ENCODE data around the gene ESRP2.

ESRP2 gene

DNA sequence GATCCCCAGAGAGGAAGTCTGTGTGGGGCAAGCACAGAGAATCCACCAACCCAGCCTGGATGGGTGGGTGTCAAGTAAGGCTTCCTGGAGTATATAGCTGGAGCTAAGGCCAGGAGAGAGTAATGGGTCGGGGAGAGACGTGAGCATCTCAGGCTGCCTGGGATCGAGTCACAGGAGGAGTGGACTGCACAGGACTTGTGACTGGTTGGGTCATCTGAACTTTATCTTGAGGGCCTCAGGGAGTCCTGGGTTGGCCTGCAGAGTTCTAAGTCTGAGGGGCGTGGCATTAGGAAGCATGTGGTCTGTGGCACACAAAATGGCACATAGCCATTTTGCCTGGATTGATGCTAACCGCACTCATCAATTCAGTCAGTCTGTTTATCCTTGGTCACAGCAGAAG, 10.7 kb upstream of the ESRP2 start:
- DNase-seq, result no peak
- Histone ChIP-seq H3K27ac (no peak overlapping the region), H3K4me3 (ENCODE audit: low read depth, low read length) (no peak overlapping the region), H3K27me3 (replicated peaks) (no peaks in the 10 kb centered on the region), H3K36me3 (replicated peaks) (peaks cover 5% of the 10 kb centered on the region)
- TF ChIP-seq, protein P1, sequence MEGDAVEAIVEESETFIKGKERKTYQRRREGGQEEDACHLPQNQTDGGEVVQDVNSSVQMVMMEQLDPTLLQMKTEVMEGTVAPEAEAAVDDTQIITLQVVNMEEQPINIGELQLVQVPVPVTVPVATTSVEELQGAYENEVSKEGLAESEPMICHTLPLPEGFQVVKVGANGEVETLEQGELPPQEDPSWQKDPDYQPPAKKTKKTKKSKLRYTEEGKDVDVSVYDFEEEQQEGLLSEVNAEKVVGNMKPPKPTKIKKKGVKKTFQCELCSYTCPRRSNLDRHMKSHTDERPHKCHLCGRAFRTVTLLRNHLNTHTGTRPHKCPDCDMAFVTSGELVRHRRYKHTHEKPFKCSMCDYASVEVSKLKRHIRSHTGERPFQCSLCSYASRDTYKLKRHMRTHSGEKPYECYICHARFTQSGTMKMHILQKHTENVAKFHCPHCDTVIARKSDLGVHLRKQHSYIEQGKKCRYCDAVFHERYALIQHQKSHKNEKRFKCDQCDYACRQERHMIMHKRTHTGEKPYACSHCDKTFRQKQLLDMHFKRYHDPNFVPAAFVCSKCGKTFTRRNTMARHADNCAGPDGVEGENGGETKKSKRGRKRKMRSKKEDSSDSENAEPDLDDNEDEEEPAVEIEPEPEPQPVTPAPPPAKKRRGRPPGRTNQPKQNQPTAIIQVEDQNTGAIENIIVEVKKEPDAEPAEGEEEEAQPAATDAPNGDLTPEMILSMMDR (IDR thresholded peaks at IDR 0.05; ENCODE audit: low read depth, low read length, missing control alignments), result no peak
- in situ Hi-C loops (cut with HindIII; ENCODE audit: low pct_ligation_motif_present, low sequenced_read_pairs), result no loop called here

DNA sequence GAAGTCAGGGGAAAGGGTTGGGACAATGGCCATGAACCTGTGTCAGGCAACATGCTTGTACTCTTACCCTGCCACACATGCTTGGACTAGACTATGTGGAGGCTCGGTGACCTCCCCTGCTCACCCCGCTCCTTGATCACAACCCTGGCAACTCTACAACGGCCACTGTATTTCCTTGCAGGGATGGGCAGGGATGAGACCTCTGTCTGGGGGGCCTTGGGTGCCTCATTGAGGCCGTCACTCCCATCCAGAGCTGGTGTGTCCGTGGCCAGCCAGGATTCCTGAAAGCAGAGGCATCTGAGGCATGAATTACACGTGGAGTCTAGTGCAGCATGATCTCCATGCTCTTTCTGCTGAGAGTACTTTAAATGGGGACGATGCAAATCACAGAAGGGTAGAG, 10.2 kb upstream of the ESRP2 start:
- peak overlapping the region; percentile 97 for H3K4me3 ChIP-seq (ENCODE audit: low read depth, low read length)
- TF ChIP-seq, protein P1 (IDR thresholded peaks at IDR 0.05; ENCODE audit: low read depth, low read length, missing control alignments), result no peak
- no peak overlapping the region for H3K27ac ChIP-seq
- DNase-seq, result no peak
- in situ Hi-C loops (cut with HindIII; ENCODE audit: low pct_ligation_motif_present, low sequenced_read_pairs), result no loop called here
- H3K36me3 ChIP-seq (replicated peaks), result peaks cover 5% of the 10 kb centered on the region
- H3K27me3 ChIP-seq (replicated peaks), result no peaks in the 10 kb centered on the region

DNA sequence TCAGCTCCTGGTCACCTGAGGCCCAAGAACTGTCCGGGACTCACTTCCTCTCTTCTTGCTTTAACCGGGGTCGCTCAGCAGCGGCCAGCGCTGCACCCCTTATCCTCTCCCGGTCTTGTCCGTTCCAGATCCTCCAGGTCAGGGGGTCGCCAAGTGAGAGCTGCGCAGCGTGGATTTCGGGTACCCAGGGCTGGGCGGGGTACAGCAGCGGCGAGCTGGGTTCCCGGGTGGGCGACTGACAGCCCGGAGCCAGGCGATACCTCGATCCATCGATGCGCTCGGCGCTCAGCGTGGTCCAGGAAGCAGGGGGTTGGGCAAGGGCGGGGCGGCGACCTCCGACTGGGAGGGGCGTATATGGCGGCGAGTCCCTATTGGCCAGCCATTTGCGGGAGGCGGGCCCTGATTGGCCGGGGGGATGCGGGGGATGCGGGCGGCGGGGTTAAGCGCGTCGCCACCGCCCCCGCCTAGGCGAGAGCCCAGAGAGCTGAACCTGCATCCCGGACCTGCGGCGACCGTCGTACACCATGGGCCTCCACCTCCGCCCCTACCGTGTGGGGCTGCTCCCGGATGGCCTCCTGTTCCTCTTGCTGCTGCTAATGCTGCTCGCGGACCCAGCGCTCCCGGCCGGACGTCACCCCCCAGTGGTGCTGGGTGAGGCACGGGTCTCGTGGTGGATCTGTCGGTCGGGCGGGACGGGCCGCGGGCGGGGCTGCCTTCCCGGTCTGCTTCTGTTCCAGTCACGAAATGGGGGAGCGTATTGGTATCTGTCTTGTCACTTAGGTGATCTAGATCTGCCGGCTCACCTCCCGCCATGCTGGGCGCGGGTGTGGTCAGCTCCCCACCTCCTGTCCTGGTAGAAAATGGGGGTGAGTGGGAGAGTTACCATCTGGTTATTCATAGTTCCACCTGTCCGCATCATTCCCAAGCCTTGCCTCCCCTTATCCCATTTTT, 9.3 kb upstream of the ESRP2 start, which contains the start of gene PLA2G15:
Gene PLA2G15 (plus strand): TSS at position 471 of the 951 bp plus-strand sequence. CDS start 54 bp downstream, at position 525.
- in situ Hi-C loops (cut with HindIII; ENCODE audit: low pct_ligation_motif_present, low sequenced_read_pairs), result no loop called here
- TF ChIP-seq, protein P1 (IDR thresholded peaks at IDR 0.05; ENCODE audit: low read depth, low read length, missing control alignments), result no peak

DNA sequence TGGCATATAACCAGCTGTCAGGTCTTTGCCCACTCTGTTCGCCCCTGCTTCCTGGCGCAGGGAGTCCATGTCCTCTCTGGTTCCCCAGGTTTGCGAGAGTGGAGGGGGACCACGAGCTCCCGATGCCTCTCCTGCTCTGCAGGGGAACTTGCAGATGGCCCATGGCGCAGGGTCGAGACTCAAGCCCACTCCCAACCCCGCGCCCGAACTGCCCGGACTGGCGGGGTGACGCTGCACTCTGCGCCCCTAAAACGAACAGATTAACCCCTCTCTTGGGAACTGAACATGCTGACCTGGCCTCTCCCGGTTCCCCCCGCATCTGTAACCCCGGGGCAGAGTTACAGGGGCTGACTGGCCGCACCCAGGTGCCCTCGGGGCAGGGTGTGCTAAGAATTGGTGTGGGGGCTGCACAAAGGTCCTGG, 8.6 kb upstream of the ESRP2 start:
- peak overlapping the region; percentile 97 for H3K4me3 ChIP-seq (ENCODE audit: low read depth, low read length)
- no peaks in the 10 kb centered on the region for H3K36me3 ChIP-seq (replicated peaks)
- in situ Hi-C loops (cut with HindIII; ENCODE audit: low pct_ligation_motif_present, low sequenced_read_pairs), result no loop called here
- H3K27me3 ChIP-seq (replicated peaks), result no peaks in the 10 kb centered on the region
- TF ChIP-seq, protein P1 (IDR thresholded peaks at IDR 0.05; ENCODE audit: low read depth, low read length, missing control alignments), result no peak
- H3K27ac ChIP-seq, result no peak overlapping the region
- no peak for DNase-seq

More for the DNA sequence above, 9.3 kb upstream of the ESRP2 start, which contains the start of gene PLA2G15:
- DNase-seq, result peak; percentile 96
- Histone ChIP-seq H3K27me3 (replicated peaks) (no peaks in the 10 kb centered on the region), H3K36me3 (replicated peaks) (no peaks in the 10 kb centered on the region), H3K27ac (no peak within 1 kb of the TSS), H3K4me3 (ENCODE audit: low read depth, low read length) (peak within 1 kb of the TSS; percentile 97)

DNA sequence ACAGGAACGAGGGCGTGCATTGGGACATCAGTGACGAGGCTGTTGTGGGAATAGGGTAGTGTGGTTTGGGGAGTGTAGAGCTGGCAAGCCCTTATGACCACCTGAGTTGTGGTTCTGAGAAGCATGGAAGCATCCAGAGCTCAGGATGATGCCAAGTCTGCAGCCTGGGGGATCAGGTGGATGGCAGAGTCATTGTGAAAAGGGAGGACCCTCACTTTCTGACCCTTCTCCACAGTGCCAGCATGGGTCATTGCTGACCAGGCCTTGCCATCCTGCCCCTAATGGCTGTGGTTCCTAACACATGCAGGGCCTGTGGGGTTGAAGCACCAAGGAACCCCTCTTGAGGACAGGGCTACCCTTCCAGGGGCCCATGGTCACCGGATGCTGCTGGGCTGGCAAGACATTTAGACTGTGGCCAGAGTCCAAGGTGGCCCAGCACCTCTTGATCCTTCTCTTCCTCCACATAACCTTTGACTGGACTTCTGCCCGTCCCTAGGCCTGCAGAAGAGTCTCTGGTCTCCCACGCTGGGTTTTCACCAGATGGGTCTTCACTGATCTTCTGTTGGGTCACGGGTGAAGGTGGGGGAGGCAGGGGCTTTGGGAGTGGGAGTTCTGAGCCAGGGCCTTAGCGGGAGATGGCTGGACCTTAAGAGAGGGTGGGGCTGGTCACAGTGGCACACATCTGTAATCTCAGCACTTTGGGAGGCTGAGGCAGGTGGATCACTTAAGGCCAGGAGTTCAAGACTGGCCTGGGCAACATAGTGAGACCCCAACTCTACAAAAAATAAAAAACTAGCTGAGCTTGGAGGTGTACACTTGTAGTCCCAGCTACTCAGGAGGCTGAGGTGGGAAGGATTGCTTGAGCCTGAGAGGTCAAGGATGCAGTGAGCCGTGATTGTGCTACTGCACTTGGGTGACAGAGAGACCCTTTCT, 7.3 kb upstream of the ESRP2 start:
- H3K4me3 ChIP-seq (ENCODE audit: low read depth, low read length), result no peak overlapping the region

More for the DNA sequence above, 7.3 kb upstream of the ESRP2 start:
- Histone ChIP-seq H3K27me3 (replicated peaks) (no peaks in the 10 kb centered on the region), H3K36me3 (replicated peaks) (no peaks in the 10 kb centered on the region), H3K27ac (no peak overlapping the region)
- no peak for DNase-seq
- in situ Hi-C loops (cut with HindIII; ENCODE audit: low pct_ligation_motif_present, low sequenced_read_pairs), result no loop called here
- TF ChIP-seq, protein P1 (IDR thresholded peaks at IDR 0.05; ENCODE audit: low read depth, low read length, missing control alignments), result no peak
